Transverse colon (tissue), 4 donors: Measurements from ENCODE around the gene CHMP1A.

Source experiments
- CTCF ChIP-seq, 5 experiments: fragments of 200-600 bp in 3 of 5; fragments of 450-650 bp in 2 of 5; sonication (generic) in 3 of 5; IDR thresholded peaks; 1 replicate in 2 of 5; 2 replicates in 3 of 5; pipeline ENCODE4 v1.5.1; 2016 to 2017; ENCODE audit warnings: antibody characterized with exemption in 5 of 5, inconsistent platforms in 3 of 5, mild to moderate bottlenecking in 2 of 5, moderate library complexity in 1 of 5
- EP300 ChIP-seq: sonication (generic); formaldehyde crosslinking; IDR thresholded peaks from one replicate; pipeline ENCODE4 v1.6.1; 2017; ENCODE audit warnings: antibody characterized with exemption, low read depth
- POLR2A ChIP-seq: fragments of 450-650 bp; IDR thresholded peaks from one replicate; pipeline ENCODE4 v1.6.1; 2016; ENCODE audit warnings: antibody characterized with exemption, mild to moderate bottlenecking, moderate library complexity
- POLR2AphosphoS5 ChIP-seq, 3 donors: sonication (generic); formaldehyde crosslinking; IDR thresholded peaks; one replicate each; pipeline ENCODE4 v1.6.1; 2016; ENCODE audit warnings: antibody characterized with exemption in 3 of 3

- no peak for TF ChIP-seq POLR2A
- no peak for TF ChIP-seq CTCF (IDR thresholded peaks at IDR 0.05)
- no peak for TF ChIP-seq POLR2AphosphoS5 (IDR thresholded peaks at IDR 0.05)
- no peak for TF ChIP-seq EP300
Observed at GRCh38 chr16:89668790-89669158, 11.3 kb upstream of the CHMP1A start.
